ENCODE results near the gene PCGF3. TPM values are rescaled to one million over a fixed set of nuclear protein-coding genes. Genes with fewer than 3 reads are reported as not detected.
A peak's percentile ranks its signal among the peaks of the same experiment; 100 is the strongest.
"Not testable (repeated sequence)": the region's sequence is repeated elsewhere in the genome, so short reads cannot be mapped to it uniquely, and the experiment has no call there.

The PCGF3 gene
- total and polyA plus RNA-seq, 7 experiments from 2014 or later = 3.8 to 66.8 (median 36.2) TPM

DNA sequence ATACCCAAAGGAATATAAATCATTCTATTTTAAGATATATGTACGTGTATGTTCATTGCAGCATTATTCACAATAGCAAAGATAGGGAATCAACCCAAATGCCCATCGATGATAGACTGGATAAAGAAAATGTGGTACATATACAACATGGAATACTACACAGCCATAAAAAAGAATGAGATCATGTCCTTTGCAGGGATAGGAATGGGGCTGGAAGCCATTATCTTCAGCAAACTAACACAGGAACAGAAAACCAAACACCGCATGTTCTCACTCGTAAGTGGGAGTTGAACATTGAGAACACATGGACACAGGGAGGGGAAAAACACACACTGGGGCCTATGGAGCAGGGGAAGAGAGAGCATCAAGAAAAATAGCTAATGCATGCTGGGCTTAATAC, 101.3 kb downstream of the PCGF3 start:
- H3K4me3 Mint-ChIP-seq; H3K27ac Mint-ChIP-seq; H3K4me1 ChIP-seq (ENCODE audit: control insufficient read depth in 2 of 2, insufficient read depth in 2 of 2, low read length in 2 of 2); H3K4me3 ChIP-seq (ENCODE audit: low read length); H3K27ac ChIP-seq (ENCODE audit: low read depth, low read length); ATAC-seq; CTCF ChIA-PET; POLR2A ChIA-PET; H3K27me3 ChIP-seq (ENCODE audit: control insufficient read depth in 2 of 2, insufficient read depth in 2 of 2, low read length in 2 of 2); H3K4me1 Mint-ChIP-seq; DNase-seq; H3K9me3 ChIP-seq (ENCODE audit: control insufficient read depth in 2 of 3, low read length in 3 of 3); H3K36me3 ChIP-seq (ENCODE audit: control insufficient read depth in 2 of 3, insufficient read depth in 3 of 3, low read length in 3 of 3); H3K36me3 Mint-ChIP-seq; intact Hi-C loops (cut with micrococcal nuclease): not testable (repeated sequence)
- Mint-ChIP-seq H3K27me3 (peaks cover 14 to 34% (median 21%) of the 10 kb centered on the region in 5 donors), H3K9me3 (peaks cover 0 to 12% (median 2%) of the 10 kb centered on the region in 11 donors)

DNA sequence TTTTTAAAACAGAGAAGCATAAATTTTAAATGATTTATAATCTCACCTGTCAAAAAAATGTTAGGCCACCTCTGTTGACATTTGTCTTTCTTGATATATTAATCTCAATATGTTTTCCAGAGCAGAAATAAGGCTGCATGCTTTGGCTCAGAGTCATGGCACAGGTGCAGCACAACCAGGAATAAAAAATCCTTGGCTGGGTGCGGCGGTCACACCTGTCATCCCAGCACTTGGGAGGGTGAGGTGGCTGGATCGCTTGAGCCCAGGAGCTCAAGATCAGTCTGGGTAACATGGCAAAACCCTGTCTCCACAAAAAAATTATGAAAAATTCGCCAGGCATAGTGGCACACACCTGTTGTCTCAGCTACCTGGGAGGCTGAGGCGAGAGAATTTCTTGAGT, 102.2 kb downstream of the PCGF3 start:
- Mint-ChIP-seq H3K27ac (no peak overlapping the region), H3K4me1 (no peaks in the 10 kb centered on the region), H3K9me3 (peaks cover 0 to 9% (median 2%) of the 10 kb centered on the region in 11 donors), H3K36me3 (no peaks in the 10 kb centered on the region), H3K4me3 (no peak overlapping the region), H3K27me3 (peaks cover 21 to 42% (median 27%) of the 10 kb centered on the region in 5 donors)
- ChIA-PET POLR2A (no interaction called here), CTCF (no interaction called here)
- Histone ChIP-seq H3K4me1 (ENCODE audit: control insufficient read depth in 2 of 2, insufficient read depth in 2 of 2, low read length in 2 of 2) (no peaks in the 10 kb centered on the region), H3K27ac (ENCODE audit: low read depth, low read length) (no peak overlapping the region), H3K36me3 (ENCODE audit: control insufficient read depth in 2 of 3, insufficient read depth in 3 of 3, low read length in 3 of 3) (no peaks in the 10 kb centered on the region), H3K4me3 (ENCODE audit: low read length) (no peak overlapping the region), H3K27me3 (ENCODE audit: control insufficient read depth in 2 of 2, insufficient read depth in 2 of 2, low read length in 2 of 2) (no peaks in the 10 kb centered on the region), H3K9me3 (ENCODE audit: control insufficient read depth in 2 of 3, low read length in 3 of 3) (no peaks in the 10 kb centered on the region)
- intact Hi-C loops (cut with micrococcal nuclease) = no loop called here
- ATAC-seq (no peak), DNase-seq (no peak)

DNA sequence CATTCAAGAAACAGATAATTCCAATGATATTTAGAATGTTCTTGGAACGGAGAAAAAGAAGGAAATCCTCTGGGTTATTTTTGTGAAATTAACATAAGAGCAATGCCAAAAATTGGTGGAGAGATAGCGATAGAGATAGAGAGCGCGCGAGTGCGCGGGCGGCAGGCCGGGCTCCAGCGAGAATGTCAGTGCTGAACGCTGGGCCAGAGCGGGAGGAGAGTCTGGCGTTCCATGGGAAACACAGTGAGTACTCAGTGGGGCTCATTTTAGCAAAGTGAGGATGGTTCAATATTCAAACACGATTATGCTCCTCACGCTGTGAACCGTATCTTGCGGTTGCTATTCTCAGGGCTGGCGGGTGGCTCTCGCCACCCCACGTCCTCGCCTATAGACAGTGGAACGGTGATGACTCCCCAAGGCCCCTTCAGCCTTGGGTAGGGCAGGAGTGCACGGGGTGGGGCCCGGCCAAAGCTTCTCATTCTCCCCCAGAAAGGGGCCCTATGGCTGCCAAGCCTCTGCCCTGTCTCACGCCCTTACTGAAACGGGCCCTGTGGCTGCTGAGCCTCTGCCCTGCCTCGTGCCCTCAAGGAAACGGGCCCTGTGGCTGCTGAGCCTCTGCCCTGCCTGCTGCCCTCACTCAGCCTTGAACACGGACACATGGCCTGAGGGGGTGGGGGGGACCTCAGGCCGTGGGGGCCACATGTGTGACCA, 103.4 kb downstream of the PCGF3 start:
- peak overlapping the region in 1 of 9 donors; percentile 0 for H3K27ac Mint-ChIP-seq
- CTCF ChIA-PET = no interaction called here
- H3K4me1 Mint-ChIP-seq = no peaks in the 10 kb centered on the region
- H3K9me3 Mint-ChIP-seq = peaks cover 0 to 9% (median 2%) of the 10 kb centered on the region in 11 donors
- no peaks in the 10 kb centered on the region for H3K9me3 ChIP-seq (ENCODE audit: control insufficient read depth in 2 of 3, low read length in 3 of 3)
- peaks cover 32 to 49% (median 34%) of the 10 kb centered on the region in 5 donors for H3K27me3 Mint-ChIP-seq
- H3K27me3 ChIP-seq (ENCODE audit: control insufficient read depth in 2 of 2, insufficient read depth in 2 of 2, low read length in 2 of 2) = no peaks in the 10 kb centered on the region
- no peak for ATAC-seq
- POLR2A ChIA-PET = no interaction called here
- no peak overlapping the region for H3K27ac ChIP-seq (ENCODE audit: low read depth, low read length)
- H3K4me3 ChIP-seq (ENCODE audit: low read length) = no peak overlapping the region
- H3K4me1 ChIP-seq (ENCODE audit: control insufficient read depth in 2 of 2, insufficient read depth in 2 of 2, low read length in 2 of 2) = no peaks in the 10 kb centered on the region
- no peaks in the 10 kb centered on the region for H3K36me3 ChIP-seq (ENCODE audit: control insufficient read depth in 2 of 3, insufficient read depth in 3 of 3, low read length in 3 of 3)
- DNase-seq = no peak
- H3K36me3 Mint-ChIP-seq = no peaks in the 10 kb centered on the region
- no peak overlapping the region for H3K4me3 Mint-ChIP-seq
- intact Hi-C loops (cut with micrococcal nuclease) = no loop called here

DNA sequence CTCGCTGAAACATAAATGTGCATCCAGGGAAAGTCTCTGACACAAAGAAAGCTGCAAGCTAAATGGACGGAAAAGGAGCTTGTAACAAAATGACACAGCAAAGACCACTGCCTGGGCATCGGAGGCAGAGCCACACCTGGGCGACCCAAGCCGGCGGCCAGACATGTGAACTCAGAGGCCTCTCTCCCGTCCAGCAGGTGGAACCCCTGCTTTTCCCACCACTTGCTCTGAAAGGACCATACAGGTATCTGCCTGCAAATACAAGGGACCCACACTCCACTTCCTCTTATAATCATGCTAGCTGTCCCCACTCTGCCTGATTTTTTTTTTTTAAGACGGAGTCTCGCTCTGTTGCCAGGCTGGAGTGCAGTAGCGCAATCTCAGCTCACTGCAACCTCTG, 108.3 kb downstream of the PCGF3 start:
- Histone ChIP-seq H3K4me1 (ENCODE audit: control insufficient read depth in 2 of 2, insufficient read depth in 2 of 2, low read length in 2 of 2) (no peaks in the 10 kb centered on the region), H3K4me3 (ENCODE audit: low read length) (no peak overlapping the region), H3K27ac (ENCODE audit: low read depth, low read length) (no peak overlapping the region), H3K36me3 (ENCODE audit: control insufficient read depth in 2 of 3, insufficient read depth in 3 of 3, low read length in 3 of 3) (no peaks in the 10 kb centered on the region), H3K27me3 (ENCODE audit: control insufficient read depth in 2 of 2, insufficient read depth in 2 of 2, low read length in 2 of 2) (no peaks in the 10 kb centered on the region), H3K9me3 (ENCODE audit: control insufficient read depth in 2 of 3, low read length in 3 of 3) (no peaks in the 10 kb centered on the region)
- DNase-seq (no peak), ATAC-seq (no peak)
- ChIA-PET POLR2A (no interaction called here), CTCF (no interaction called here)
- no peaks in the 10 kb centered on the region for H3K36me3 Mint-ChIP-seq
- H3K4me3 Mint-ChIP-seq = no peak overlapping the region
- H3K4me1 Mint-ChIP-seq = no peaks in the 10 kb centered on the region
- intact Hi-C loops (cut with micrococcal nuclease) = no loop called here
- H3K27ac Mint-ChIP-seq = no peak overlapping the region
- H3K27me3 Mint-ChIP-seq = peaks cover 44 to 65% (median 52%) of the 10 kb centered on the region in 5 donors
- H3K9me3 Mint-ChIP-seq = no peaks in the 10 kb centered on the region

DNA sequence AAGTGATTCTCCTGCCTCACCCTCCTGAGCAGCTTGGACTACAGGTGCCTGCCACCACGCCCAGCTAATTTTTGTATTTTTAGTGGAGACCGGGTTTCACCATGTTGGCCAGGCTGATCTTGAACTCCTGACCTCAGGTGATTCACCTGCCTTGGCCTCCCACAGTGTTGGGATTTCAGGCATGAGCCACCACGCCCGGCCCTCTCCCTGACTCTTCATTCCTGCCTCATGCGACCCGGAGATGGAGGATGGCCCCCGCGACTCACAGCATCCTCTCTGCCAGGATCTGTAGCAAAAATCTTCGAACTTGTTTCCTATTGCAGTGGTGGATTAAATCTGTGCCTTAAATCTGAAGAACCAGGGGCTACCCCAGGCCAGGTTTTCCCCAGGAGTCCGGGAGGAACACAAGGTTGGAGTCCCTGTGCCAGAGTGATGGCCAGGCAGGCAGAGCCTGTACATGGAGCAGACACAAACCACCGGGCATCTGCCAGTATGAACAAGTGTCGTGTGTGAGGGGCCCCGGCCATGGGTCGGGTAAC, 108.7 kb downstream of the PCGF3 start:
- Mint-ChIP-seq H3K4me1 (no peaks in the 10 kb centered on the region), H3K4me3 (no peak overlapping the region), H3K27ac (no peak overlapping the region), H3K36me3 (no peaks in the 10 kb centered on the region), H3K9me3 (no peaks in the 10 kb centered on the region), H3K27me3 (peaks cover 44 to 65% (median 52%) of the 10 kb centered on the region in 5 donors)
- CTCF ChIA-PET = no interaction called here
- H3K27me3 ChIP-seq (ENCODE audit: control insufficient read depth in 2 of 2, insufficient read depth in 2 of 2, low read length in 2 of 2) = no peaks in the 10 kb centered on the region
- ATAC-seq (no peak), DNase-seq (no peak)
- intact Hi-C loops (cut with micrococcal nuclease) = no loop called here
- no peak overlapping the region for H3K4me3 ChIP-seq (ENCODE audit: low read length)
- no peaks in the 10 kb centered on the region for H3K9me3 ChIP-seq (ENCODE audit: control insufficient read depth in 2 of 3, low read length in 3 of 3)
- POLR2A ChIA-PET = no interaction called here
- H3K27ac ChIP-seq (ENCODE audit: low read depth, low read length) = no peak overlapping the region
- H3K36me3 ChIP-seq (ENCODE audit: control insufficient read depth in 2 of 3, insufficient read depth in 3 of 3, low read length in 3 of 3) = no peaks in the 10 kb centered on the region
- no peaks in the 10 kb centered on the region for H3K4me1 ChIP-seq (ENCODE audit: control insufficient read depth in 2 of 2, insufficient read depth in 2 of 2, low read length in 2 of 2)

DNA sequence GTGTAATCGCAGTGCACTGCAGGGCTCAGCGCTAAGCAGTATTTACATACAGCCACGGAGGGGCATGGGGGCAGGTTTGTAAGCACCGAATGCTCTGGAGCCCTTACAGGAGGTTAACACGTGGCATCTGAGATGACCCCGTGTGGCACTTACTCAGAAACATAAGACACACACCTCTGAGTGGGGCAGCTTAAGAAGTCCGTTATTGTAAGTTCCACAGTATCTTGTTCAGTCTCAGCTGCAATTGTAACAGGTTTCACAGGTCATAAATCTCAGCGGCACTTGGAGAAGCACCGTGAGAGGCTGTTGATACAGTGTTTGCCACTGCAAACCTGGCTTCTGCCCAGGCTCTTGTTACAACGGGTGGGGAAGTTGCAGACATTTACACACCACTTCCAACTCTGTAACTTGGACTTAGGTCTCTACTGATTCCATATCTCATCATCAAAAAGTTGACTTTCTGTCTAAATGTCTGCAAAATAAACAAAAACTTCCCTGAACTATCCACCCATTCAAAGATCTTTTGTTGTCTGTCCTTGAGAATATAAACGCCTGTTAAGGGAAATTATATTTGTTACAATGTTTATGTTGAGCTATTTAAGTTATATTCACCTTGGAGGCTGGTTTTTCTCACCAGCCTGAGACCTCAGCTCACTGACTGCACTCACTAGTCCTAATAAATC, 110.0 kb downstream of the PCGF3 start:
- no peak overlapping the region for H3K27ac Mint-ChIP-seq
- no peaks in the 10 kb centered on the region for H3K4me1 Mint-ChIP-seq
- Histone ChIP-seq H3K36me3 (ENCODE audit: control insufficient read depth in 2 of 3, insufficient read depth in 3 of 3, low read length in 3 of 3) (no peaks in the 10 kb centered on the region), H3K4me1 (ENCODE audit: control insufficient read depth in 2 of 2, insufficient read depth in 2 of 2, low read length in 2 of 2) (no peaks in the 10 kb centered on the region), H3K27ac (ENCODE audit: low read depth, low read length) (no peak overlapping the region), H3K27me3 (ENCODE audit: control insufficient read depth in 2 of 2, insufficient read depth in 2 of 2, low read length in 2 of 2) (no peaks in the 10 kb centered on the region), H3K9me3 (ENCODE audit: control insufficient read depth in 2 of 3, low read length in 3 of 3) (no peaks in the 10 kb centered on the region), H3K4me3 (ENCODE audit: low read length) (no peak overlapping the region)
- H3K4me3 Mint-ChIP-seq = no peak overlapping the region
- intact Hi-C loops (cut with micrococcal nuclease) = no loop called here
- POLR2A ChIA-PET = no interaction called here
- no peak for ATAC-seq
- no peaks in the 10 kb centered on the region for H3K9me3 Mint-ChIP-seq
- CTCF ChIA-PET = no interaction called here
- no peak for DNase-seq
- peaks cover 44 to 74% (median 52%) of the 10 kb centered on the region in 5 donors for H3K27me3 Mint-ChIP-seq
- H3K36me3 Mint-ChIP-seq = no peaks in the 10 kb centered on the region

Data from naive thymus-derived CD4-positive, alpha-beta T cell (primary cell).